Upper lobe of left lung (tissue), 6 donors: ENCODE data around the gene ZNF135. TPM values are rescaled to one million over a fixed set of nuclear protein-coding genes. Genes with fewer than 3 reads are reported as not detected.

Experiments used
- ATAC-seq, 2 donors: fragments of 200-7000 bp; cut with Tn5 transposase; one replicate each; pipeline ENCODE4 v1.9.1; 2022; ENCODE audit warnings: mild to moderate bottlenecking in 2 of 2, moderate library complexity in 2 of 2; ENCODE audit not compliant: low FRiP score in 2 of 2
- DNase-seq, 2 donors: peaks; one replicate each; pipeline ENCODE4 v3.0.0-alpha.2; 2019 to 2020
- H3K27ac ChIP-seq, 4 donors: fragments of 200-600 bp; sonication (generic); one replicate each; pipeline ENCODE4 v1.5.1; 2016 to 2019
- H3K27me3 ChIP-seq, 4 donors: fragments of 200-600 bp; sonication (generic); one replicate each; pipeline ENCODE4 v1.5.1; 2017 to 2019
- H3K36me3 ChIP-seq, 4 donors: fragments of 200-600 bp; sonication (generic); one replicate each; pipeline ENCODE4 v1.5.1; 2016 to 2019
- H3K4me1 ChIP-seq, 4 donors: fragments of 200-600 bp; sonication (generic); one replicate each; pipeline ENCODE4 v1.5.1; 2018 to 2019
- H3K4me3 ChIP-seq, 4 donors: fragments of 200-600 bp; sonication (generic); one replicate each; pipeline ENCODE4 v1.5.1; 2017 to 2019; ENCODE audit warnings: mild to moderate bottlenecking in 2 of 4, moderate library complexity in 1 of 4
- H3K9me3 ChIP-seq, 4 donors: fragments of 200-600 bp; sonication (generic); one replicate each; pipeline ENCODE4 v1.5.1; 2018 to 2019
- CTCF ChIP-seq, 6 experiments: fragments of 450-650 bp in 4 of 6; fragments of 200-600 bp in 2 of 6; sonication (generic) in 2 of 6; IDR thresholded peaks; one replicate each; pipeline ENCODE4 v1.5.1; 2016 to 2019; ENCODE audit warnings: antibody characterized with exemption in 6 of 6
- EP300 ChIP-seq, 4 donors: sonication (generic); formaldehyde crosslinking; IDR thresholded peaks; one replicate each; pipeline ENCODE4 v1.5.1; 2017; ENCODE audit warnings: antibody characterized with exemption in 4 of 4, control low read depth in 2 of 4
- POLR2A ChIP-seq, 4 donors: fragments of 450-650 bp; IDR thresholded peaks; one replicate each; pipeline ENCODE4 v1.5.1; 2016 to 2017; ENCODE audit warnings: antibody characterized with exemption in 4 of 4, mild to moderate bottlenecking in 2 of 4
- POLR2AphosphoS5 ChIP-seq, 2 donors: sonication (generic); formaldehyde crosslinking; IDR thresholded peaks; one replicate each; pipeline ENCODE4 v1.5.1; 2017; ENCODE audit warnings: antibody characterized with exemption in 2 of 2
- WGBS, 2 donors: methylation state at CpG; one replicate each; pipeline ENCODE4 v1.1.5; 2017 to 2018; 5-methylcytosine and 5-hydroxymethylcytosine counted together
- total RNA-seq, 6 donors: library from RNA; depleted of rRNA in 4 of 6; stranded (reverse); fragments of >200 nt in 4 of 6; gene quantifications; one replicate each; pipeline versions ENCODE4 v1.1.0 to v1.2.1, GENCODE V29; 2016 to 2021
- donor health status: DM: no; HTN: no; CAD: no; lungs with moderate emphysema.
- donor health status: DM: no; HTN: yes; CAD: no; lungs with severe emphysema.

Gene ZNF135
- 10 to 100 TPM in 1 of 6 donors, 1 to 10 TPM in 5; 1.7 to 11.5 (median 3.4) TPM for total RNA-seq

GRCh38 chr19:58059003-58059670 is at the start of gene ZNF135:
ZNF135 (plus strand) TSS chr19:58059282; CDS start chr19:58060003, 721 bp downstream.
- DNase-seq (peak; percentile 57 to 95), ATAC-seq (peak; percentile 85 to 95)
- Histone ChIP-seq H3K36me3 (peaks cover 0 to 7% (median 2%) of the 10 kb centered on the region in 4 donors), H3K9me3 (peaks cover 6 to 55% (median 30%) of the 10 kb centered on the region in 4 donors), H3K27me3 (no peaks in the 10 kb centered on the region), H3K27ac (peak within 1 kb of the TSS; percentile 84 to 92 (median 90)), H3K4me3 (peak within 1 kb of the TSS; percentile 23 to 80 (median 53)), H3K4me1 (peaks cover 0 to 6% (median 3%) of the 10 kb centered on the region in 4 donors)
- 6 to 7% methylated on average over 22 to 30 of the region's 62 CpGs for WGBS, 2 donors
- no peak for TF ChIP-seq CTCF (IDR thresholded peaks at IDR 0.05)
- no peak for TF ChIP-seq EP300 (IDR thresholded peaks at IDR 0.05)
- TF ChIP-seq POLR2AphosphoS5 (IDR thresholded peaks at IDR 0.05), result peak in 1 of 2 donors; percentile 71
- TF ChIP-seq POLR2A (IDR thresholded peaks at IDR 0.05), result peak in 1 of 4 donors; percentile 43

GRCh38 chr19:58009301-58009665 is 49.8 kb upstream of the ZNF135 start:
- H3K9me3 ChIP-seq, result peaks cover 36 to 93% (median 84%) of the 10 kb centered on the region in 4 donors
- peak overlapping the region in 2 of 4 donors; percentile 25 to 56 for H3K4me3 ChIP-seq
- no peak for DNase-seq
- no peak overlapping the region for H3K27ac ChIP-seq
- 3 to 4% methylated on average over 19 of the region's 21 CpGs for WGBS, 2 donors
- no peaks in the 10 kb centered on the region for H3K27me3 ChIP-seq
- no peak for ATAC-seq
- H3K36me3 ChIP-seq, result peaks cover 4 to 24% (median 21%) of the 10 kb centered on the region in 4 donors
- peaks cover 0 to 8% (median 3%) of the 10 kb centered on the region in 4 donors for H3K4me1 ChIP-seq
- TF ChIP-seq CTCF (IDR thresholded peaks at IDR 0.05) (no peak), EP300 (IDR thresholded peaks at IDR 0.05) (no peak), POLR2A (IDR thresholded peaks at IDR 0.05) (no peak), POLR2AphosphoS5 (IDR thresholded peaks at IDR 0.05) (no peak)

- no peaks in the 10 kb centered on the region for H3K27me3 ChIP-seq
- peaks cover 36 to 88% (median 79%) of the 10 kb centered on the region in 4 donors for H3K9me3 ChIP-seq
- TF ChIP-seq EP300 (IDR thresholded peaks at IDR 0.05), result no peak
- peak overlapping the region in 2 of 4 donors; percentile 25 to 56 for H3K4me3 ChIP-seq
- ATAC-seq, result peak; percentile 42 to 81
- peaks cover 0 to 8% (median 1%) of the 10 kb centered on the region in 4 donors for H3K4me1 ChIP-seq
- peaks cover 4 to 22% (median 17%) of the 10 kb centered on the region in 4 donors for H3K36me3 ChIP-seq
- WGBS, 2 donors, result 14 to 28% methylated on average over 11 to 27 of the region's 41 CpGs
- peak; percentile 53 to 93 for DNase-seq
- peak overlapping the region; percentile 44 to 67 (median 59) for H3K27ac ChIP-seq
Measured at GRCh38 chr19:58009666-58010301, 49.3 kb upstream of the ZNF135 start.

- Histone ChIP-seq H3K4me1 (peaks cover 0 to 8% (median 1%) of the 10 kb centered on the region in 4 donors), H3K27ac (no peak overlapping the region), H3K4me3 (peak overlapping the region in 1 of 4 donors; percentile 56), H3K36me3 (peaks cover 2 to 16% (median 10%) of the 10 kb centered on the region in 4 donors), H3K27me3 (no peaks in the 10 kb centered on the region), H3K9me3 (peaks cover 36 to 85% (median 73%) of the 10 kb centered on the region in 4 donors)
- WGBS, 2 donors, result 51 to 90% methylated on average over 21 of the region's 22 CpGs
- DNase-seq (peak in 1 of 2 donors; percentile 58), ATAC-seq (no peak)
- TF ChIP-seq POLR2AphosphoS5 (IDR thresholded peaks at IDR 0.05), result no peak
- no peak for TF ChIP-seq POLR2A (IDR thresholded peaks at IDR 0.05)
- TF ChIP-seq EP300 (IDR thresholded peaks at IDR 0.05), result no peak
- TF ChIP-seq CTCF (IDR thresholded peaks at IDR 0.05), result no peak
Measured at GRCh38 chr19:58010507-58010906, 48.6 kb upstream of the ZNF135 start.

DNA sequence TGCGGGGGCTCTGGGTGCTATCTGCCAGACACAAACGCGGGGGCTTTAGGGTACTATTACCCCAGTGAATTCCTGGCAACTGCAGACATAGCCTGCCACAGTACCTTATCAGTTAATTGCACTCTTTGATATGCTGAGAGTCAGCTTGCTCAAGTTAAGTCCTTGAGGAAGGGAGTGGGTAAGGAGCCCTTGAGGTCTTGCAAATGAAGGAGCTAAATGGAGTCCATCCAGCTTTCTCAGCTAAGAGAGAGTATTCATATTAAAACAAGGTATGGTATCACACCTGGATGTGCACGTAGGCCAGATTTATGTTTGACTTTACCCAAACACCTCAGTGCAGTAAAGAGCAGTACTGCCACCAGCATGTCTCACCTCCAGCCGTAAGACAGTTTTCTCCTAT is 44.9 kb upstream of the ZNF135 start:
- peaks cover 11 to 59% (median 41%) of the 10 kb centered on the region in 4 donors for H3K9me3 ChIP-seq
- ATAC-seq (no peak), DNase-seq (no peak)
- TF ChIP-seq POLR2AphosphoS5 (IDR thresholded peaks at IDR 0.05) (no peak), CTCF (IDR thresholded peaks at IDR 0.05) (no peak), POLR2A (IDR thresholded peaks at IDR 0.05) (no peak), EP300 (IDR thresholded peaks at IDR 0.05) (no peak)
- no peaks in the 10 kb centered on the region for H3K36me3 ChIP-seq
- no peak overlapping the region for H3K27ac ChIP-seq
- WGBS, 2 donors, result 51 to 56% methylated on average over 5 of the region's 5 CpGs
- H3K4me1 ChIP-seq, result peaks cover 0 to 7% (median 1%) of the 10 kb centered on the region in 4 donors
- no peak overlapping the region for H3K4me3 ChIP-seq
- no peaks in the 10 kb centered on the region for H3K27me3 ChIP-seq
